ENCODE data around the gene YBX1.

Gene YBX1

GRCh38 chr1:42686418-42686817 lies 4.2 kb downstream of the YBX1 start:
- no peak for DNase-seq (ENCODE audit: low read depth)
- no peak for TF ChIP-seq CTCF (IDR thresholded peaks at IDR 0.05; ENCODE audit: control insufficient read depth, extremely low read depth, insufficient read depth)
- H3K4me3 ChIP-seq (ENCODE audit: low read depth, low read length) = no peak overlapping the region

DNA sequence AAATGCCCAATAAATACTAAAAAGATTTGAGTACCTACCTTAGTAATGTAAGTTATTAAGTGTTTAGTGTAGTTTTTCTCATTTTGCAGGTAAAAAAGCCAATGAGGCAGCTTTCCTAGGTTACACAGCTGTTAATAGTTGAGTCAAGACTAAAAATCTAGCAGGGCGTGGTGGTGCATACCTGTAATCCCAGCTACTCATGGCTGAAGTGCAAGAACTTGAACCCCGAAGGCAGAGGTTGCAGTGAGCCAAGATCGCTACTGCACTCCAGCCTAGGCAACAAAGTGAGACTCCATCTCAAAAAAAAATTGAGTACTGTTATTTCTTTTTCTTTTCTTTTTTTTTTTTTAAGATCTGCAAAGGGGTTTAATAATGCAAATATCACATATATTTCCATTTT lies 7.7 kb downstream of the YBX1 start:
- no peak overlapping the region for H3K4me3 ChIP-seq (ENCODE audit: low read depth, low read length)

GRCh38 chr1:42690477-42691156 lies 8.4 kb downstream of the YBX1 start:
- TF ChIP-seq CTCF (IDR thresholded peaks at IDR 0.05; ENCODE audit: control insufficient read depth, extremely low read depth, insufficient read depth) = peak; percentile 24; the same call in 1 of the 2 replicates
- H3K4me3 ChIP-seq (ENCODE audit: low read depth, low read length) = no peak overlapping the region
- DNase-seq (ENCODE audit: low read depth) = no peak

More for the DNA sequence above, 7.7 kb downstream of the YBX1 start:
- no peak for DNase-seq (ENCODE audit: low read depth)
- TF ChIP-seq CTCF (IDR thresholded peaks at IDR 0.05; ENCODE audit: control insufficient read depth, extremely low read depth, insufficient read depth) = no peak

DNA sequence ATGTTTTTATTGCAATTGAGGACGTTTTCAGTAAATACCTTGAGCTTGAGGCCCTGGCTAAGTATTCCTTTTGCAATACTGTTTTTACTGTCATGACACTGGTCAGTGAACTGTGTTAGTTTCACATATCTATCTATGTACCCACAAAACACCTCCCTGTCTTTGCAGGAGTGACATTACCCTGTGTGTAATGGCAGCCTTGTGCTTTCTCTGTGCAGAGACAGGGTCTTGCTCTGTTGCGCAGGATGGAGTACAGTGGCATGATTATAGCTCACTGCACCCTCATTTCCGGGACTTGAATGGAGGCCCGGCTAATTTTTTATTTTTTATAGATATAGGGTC lies 8.9 kb downstream of the YBX1 start:
- DNase-seq (ENCODE audit: low read depth) = no peak
- TF ChIP-seq CTCF (IDR thresholded peaks at IDR 0.05; ENCODE audit: control insufficient read depth, extremely low read depth, insufficient read depth) = no peak
- no peak overlapping the region for H3K4me3 ChIP-seq (ENCODE audit: low read depth, low read length)

- DNase-seq (ENCODE audit: low read depth) = no peak
These were observed 10.2 kb downstream of the YBX1 start for GRCh38 chr1:42692461-42692860.

GRCh38 chr1:42692911-42693310 lies 10.7 kb downstream of the YBX1 start:
- H3K4me3 ChIP-seq (ENCODE audit: low read depth, low read length) = peak overlapping the region; percentile 38
- DNase-seq (ENCODE audit: low read depth) = no peak
- no peak for TF ChIP-seq CTCF (IDR thresholded peaks at IDR 0.05; ENCODE audit: control insufficient read depth, extremely low read depth, insufficient read depth)

More at GRCh38 chr1:42692461-42692860, 10.2 kb downstream of the YBX1 start:
- H3K4me3 ChIP-seq (ENCODE audit: low read depth, low read length) = peak overlapping the region; percentile 38
- TF ChIP-seq CTCF (IDR thresholded peaks at IDR 0.05; ENCODE audit: control insufficient read depth, extremely low read depth, insufficient read depth) = no peak

Measured in LNCaP clone FGC (cell line).